Panc1 (cell line): Measurements from ENCODE around the gene MCF2L.

Source experiments
- CTCF ChIP-seq: fragments of 450-650 bp; IDR thresholded peaks from 2 replicates; pipeline ENCODE4 v1.5.1; 2017; ENCODE audit warnings: mild to moderate bottlenecking
- POLR2AphosphoS5 ChIP-seq: IDR thresholded peaks from 2 replicates; pipeline ENCODE4 v1.6.1; 2012; ENCODE audit warnings: mild to moderate bottlenecking, low read depth, low read length, moderate library complexity
- SIN3A ChIP-seq: IDR thresholded peaks from 2 replicates; pipeline ENCODE4 v1.6.1; 2012; ENCODE audit warnings: low read depth, mild to moderate bottlenecking, low read length, moderate library complexity, borderline replicate concordance; ENCODE audit not compliant: insufficient read depth

DNA sequence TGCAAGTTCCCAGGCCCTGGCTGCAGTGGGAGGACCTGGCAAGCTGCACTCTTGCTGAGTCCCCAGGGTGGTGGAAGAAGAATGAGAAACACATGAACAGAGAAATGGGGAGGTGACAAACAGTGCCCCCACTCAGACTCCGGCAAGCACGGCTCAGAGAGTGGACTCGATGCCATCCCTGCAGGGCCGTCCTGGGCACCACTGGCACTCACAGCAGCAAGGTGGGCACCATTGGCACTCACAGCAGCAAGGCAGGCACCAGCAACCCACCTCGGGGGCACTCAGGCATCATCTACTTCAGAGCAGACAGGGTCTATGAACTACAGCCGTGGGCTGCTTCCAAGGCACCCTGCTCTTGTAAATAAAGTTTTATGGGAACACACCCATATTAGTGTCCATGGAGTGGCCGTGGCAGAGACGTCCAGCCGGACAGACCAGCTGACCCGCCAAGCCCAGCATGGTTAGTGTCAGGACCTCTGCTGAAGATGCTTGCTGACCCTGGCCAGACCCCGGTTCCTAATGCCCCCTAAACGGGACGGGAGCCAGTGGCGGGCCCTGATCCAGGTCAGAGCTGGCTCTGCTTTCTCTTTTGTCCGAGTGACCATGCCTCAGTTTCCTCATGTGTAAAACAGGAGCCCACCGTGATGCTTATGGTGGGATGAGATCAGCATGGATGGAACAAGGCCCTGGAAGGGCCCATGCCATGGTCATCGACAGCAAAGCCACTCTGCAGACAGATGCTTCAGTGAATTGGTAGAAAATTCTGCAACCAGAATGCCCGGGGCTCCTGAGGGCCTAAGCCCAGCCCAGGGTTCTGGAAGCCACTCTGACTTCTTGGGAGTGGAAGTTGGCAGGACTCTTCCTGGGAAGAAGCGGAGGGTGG lies 151.5 kb downstream of the MCF2L start:
- TF ChIP-seq CTCF, result no peak
- TF ChIP-seq POLR2AphosphoS5, result no peak
- TF ChIP-seq SIN3A, result no peak
